AG08395 (cell line): ENCODE data around the gene CXCL10.
"Not testable (repeated sequence)": the region's sequence is repeated elsewhere in the genome, so short reads cannot be mapped to it uniquely, and the experiment has no call there.

Experiments
- DNase-seq: peaks from one replicate; pipeline ENCODE4 v3.0.0; 2012; ENCODE audit warnings: mixed read lengths, low spot score

Gene CXCL10

GRCh38 chr4:76028350-76028765, 5.1 kb upstream of the CXCL10 start:
- no peak for DNase-seq

GRCh38 chr4:76024065-76024464, 768 bp upstream of the CXCL10 start:
- DNase-seq: no peak

GRCh38 chr4:76022677-76023076, 620 bp downstream of the CXCL10 start:
- DNase-seq: no peak

- DNase-seq: no peak
These were observed 1.3 kb downstream of the CXCL10 start for GRCh38 chr4:76022031-76022430.

GRCh38 chr4:76017056-76017686, 6.1 kb downstream of the CXCL10 start:
- no peak for DNase-seq

- DNase-seq: no peak
These were observed 6.9 kb downstream of the CXCL10 start for GRCh38 chr4:76016393-76016792.

GRCh38 chr4:76013540-76013939, 9.8 kb downstream of the CXCL10 start:
- no peak for DNase-seq

- no peak for DNase-seq
These were observed 10.9 kb downstream of the CXCL10 start for GRCh38 chr4:76012388-76012801.

GRCh38 chr4:76011700-76012387, 11.5 kb downstream of the CXCL10 start:
- DNase-seq: peak; percentile 76

GRCh38 chr4:76011018-76011670, 12.2 kb downstream of the CXCL10 start:
- DNase-seq: no peak

GRCh38 chr4:76010576-76010975, 12.7 kb downstream of the CXCL10 start:
- DNase-seq: no peak

- DNase-seq: no peak
These were observed 14.0 kb downstream of the CXCL10 start for GRCh38 chr4:76009311-76009710.

GRCh38 chr4:76007089-76007862, 16.0 kb downstream of the CXCL10 start, which contains the start of gene CXCL9:
CXCL9 (minus strand) TSS chr4:76007509; CDS start chr4:76007449, 60 bp downstream.
- no peak for DNase-seq

- DNase-seq: no peak
These were observed 19.7 kb downstream of the CXCL10 start for GRCh38 chr4:76003620-76004019.

- no peak for DNase-seq
These were observed 20.3 kb downstream of the CXCL10 start for GRCh38 chr4:76003035-76003434.

GRCh38 chr4:76002176-76002575, 21.1 kb downstream of the CXCL10 start:
- no peak for DNase-seq

GRCh38 chr4:76001700-76002099, 21.6 kb downstream of the CXCL10 start:
- DNase-seq: no peak

- DNase-seq: no peak
These were observed 23.0 kb downstream of the CXCL10 start for GRCh38 chr4:76000279-76000678.

GRCh38 chr4:75998525-75999147, 24.7 kb downstream of the CXCL10 start:
- not testable (repeated sequence) for DNase-seq

GRCh38 chr4:75997946-75998345, 25.4 kb downstream of the CXCL10 start:
- DNase-seq: no peak

GRCh38 chr4:75997081-75997480, 26.2 kb downstream of the CXCL10 start:
- DNase-seq: no peak

GRCh38 chr4:75995727-75996126, 27.6 kb downstream of the CXCL10 start:
- peak; percentile 62 for DNase-seq
